Fibroblast of pulmonary artery (primary cell): Measurements from ENCODE around the gene JARID2.
A peak's percentile ranks its signal among the peaks of the same experiment; 100 is the strongest.
"Not testable (repeated sequence)": the region's sequence is repeated elsewhere in the genome, so short reads cannot be mapped to it uniquely, and the experiment has no call there.

Experiments used
- DNase-seq: peaks from one replicate; pipeline ENCODE4 v3.0.0-alpha.2; 2010; ENCODE audit warnings: low read depth
- H3K4me3 ChIP-seq: replicated peaks from 2 replicates; pipeline ENCODE4 v1.5.1; 2011; ENCODE audit warnings: low read depth, mild to moderate bottlenecking, control low read depth, low read length, moderate library complexity
- CTCF ChIP-seq: IDR thresholded peaks from 2 replicates; pipeline ENCODE4 v1.5.1; 2011; ENCODE audit warnings: mild to moderate bottlenecking, control low read depth, low read length, inconsistent platforms; ENCODE audit errors: missing control alignments

The JARID2 gene

GRCh38 chr6:15280961-15281360, 35.1 kb downstream of the JARID2 start:
- no peak overlapping the region for H3K4me3 ChIP-seq
- DNase-seq, result no peak
- TF ChIP-seq CTCF, result no peak

- TF ChIP-seq CTCF, result no peak
- no peak for DNase-seq
- H3K4me3 ChIP-seq, result no peak overlapping the region
These were observed 36.5 kb downstream of the JARID2 start for GRCh38 chr6:15282334-15282733.

- TF ChIP-seq CTCF, result no peak
- peak; percentile 41 for DNase-seq
- H3K4me3 ChIP-seq, result no peak overlapping the region
These were observed 38.1 kb downstream of the JARID2 start for GRCh38 chr6:15283986-15284361.

- no peak for TF ChIP-seq CTCF
- no peak overlapping the region for H3K4me3 ChIP-seq
- peak; percentile 68 for DNase-seq
These were observed 38.9 kb downstream of the JARID2 start for GRCh38 chr6:15284743-15285142.

- DNase-seq, result no peak
- H3K4me3 ChIP-seq, result no peak overlapping the region
- TF ChIP-seq CTCF, result peak; percentile 17
These were observed 39.9 kb downstream of the JARID2 start for GRCh38 chr6:15285682-15286294.

- no peak for TF ChIP-seq CTCF
- no peak for DNase-seq
- no peak overlapping the region for H3K4me3 ChIP-seq
These were observed 42.0 kb downstream of the JARID2 start for GRCh38 chr6:15287670-15288375.

- no peak for DNase-seq
- H3K4me3 ChIP-seq, result no peak overlapping the region
- no peak for TF ChIP-seq CTCF
These were observed 43.0 kb downstream of the JARID2 start for GRCh38 chr6:15288856-15289255.

GRCh38 chr6:15289456-15289855, 43.6 kb downstream of the JARID2 start:
- not testable (repeated sequence) for H3K4me3 ChIP-seq, DNase-seq
